GM19397 (cell line): ENCODE data around the gene KIF13A.
"Not testable (repeated sequence)": the region's sequence is repeated elsewhere in the genome, so short reads cannot be mapped to it uniquely, and the experiment has no call there.

Experiments used
- ATAC-seq: cut with Tn5 transposase; IDR thresholded peaks from one replicate; pipeline ENCODE4 v1.9.1; 2021; ENCODE audit warnings: mild to moderate bottlenecking, moderate library complexity; ENCODE audit not compliant: unreplicated experiment

The KIF13A gene

DNA sequence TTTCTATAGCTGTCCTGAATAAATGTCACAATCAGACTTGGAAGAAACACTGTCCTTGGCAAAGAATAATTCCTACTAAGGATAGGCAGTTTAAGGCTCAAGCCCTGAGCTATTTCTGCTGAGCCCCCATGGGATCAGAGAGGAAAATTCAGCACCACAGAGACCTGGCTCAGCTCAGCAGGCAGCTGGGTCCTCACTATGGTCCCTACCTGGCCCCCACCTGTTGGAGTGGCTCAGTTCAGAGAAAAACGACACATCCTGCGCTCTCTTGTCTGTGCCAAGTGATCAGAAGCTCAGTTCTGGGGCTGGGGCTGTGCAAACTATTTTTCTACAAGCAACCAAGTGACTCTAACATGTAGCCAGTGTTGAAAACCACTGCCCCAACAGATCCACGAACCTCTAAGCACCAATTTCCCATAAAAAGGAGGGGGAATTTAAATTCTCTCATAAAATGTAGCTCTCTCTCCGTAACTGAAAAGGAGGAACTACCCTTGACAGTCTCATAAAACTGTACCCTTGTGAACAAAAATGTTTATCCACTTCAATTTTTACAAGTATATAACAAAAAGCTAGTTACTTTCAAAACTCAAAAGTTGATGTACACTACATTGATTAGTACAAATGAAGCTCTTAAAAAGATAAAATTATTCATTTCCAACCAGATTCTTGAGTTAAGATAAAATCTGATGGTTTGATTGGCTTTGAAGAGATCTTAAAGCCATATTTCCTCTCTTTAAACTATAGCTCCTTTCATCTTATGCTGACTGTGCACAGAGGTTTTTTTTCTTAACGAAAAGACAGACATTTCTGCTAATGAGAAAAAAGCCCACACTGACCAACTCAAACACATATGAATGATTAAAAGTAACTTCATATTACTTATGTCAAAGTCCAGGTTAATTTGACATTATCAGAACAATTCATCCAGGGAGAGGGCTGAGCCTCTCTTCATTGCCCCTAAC, 52.0 kb downstream of the KIF13A start:
- no peak for ATAC-seq

DNA sequence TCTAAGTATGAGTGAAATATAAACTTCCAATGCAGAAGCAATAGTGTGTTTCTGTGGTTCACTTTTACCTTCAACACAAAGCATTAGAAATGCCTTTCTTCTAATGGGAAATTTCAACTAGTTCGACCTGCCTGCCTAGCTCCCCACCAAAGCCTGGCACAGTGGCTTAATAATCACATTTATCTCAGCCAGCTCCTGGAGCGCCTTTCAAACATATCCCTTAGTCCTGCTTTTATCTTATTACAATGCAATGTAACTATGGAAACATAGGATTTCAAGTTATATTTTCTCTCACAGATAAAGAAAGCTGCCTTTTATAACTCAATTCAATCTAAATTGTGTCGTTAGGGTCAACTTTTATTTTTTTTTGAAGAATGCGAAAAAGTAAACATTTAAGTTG, 53.7 kb downstream of the KIF13A start:
- ATAC-seq, result no peak

DNA sequence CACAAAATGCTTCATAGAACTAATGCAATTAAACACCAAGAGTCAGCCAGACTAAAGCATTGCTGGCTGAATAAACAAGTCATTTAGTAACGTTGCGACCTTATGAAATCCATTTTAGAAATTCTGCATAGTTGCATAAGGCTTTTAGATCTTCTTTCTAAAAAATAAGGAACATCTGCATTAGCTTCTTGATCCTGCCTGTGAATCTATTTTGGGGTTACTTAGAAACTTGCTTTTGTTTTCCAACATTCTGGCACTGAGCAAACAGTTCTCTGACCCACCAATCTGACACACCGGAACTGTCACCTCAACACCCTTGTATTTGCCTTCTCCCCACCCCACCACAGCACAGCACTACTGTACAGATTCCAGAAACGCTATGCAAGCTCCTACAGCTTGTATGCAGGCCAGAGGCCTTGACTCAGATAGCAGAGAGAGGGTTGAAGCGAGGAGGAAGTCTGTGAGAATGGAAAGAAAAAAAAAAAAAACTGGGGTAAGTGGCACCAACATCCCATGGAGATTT, 55.0 kb downstream of the KIF13A start:
- ATAC-seq, result no peak

DNA sequence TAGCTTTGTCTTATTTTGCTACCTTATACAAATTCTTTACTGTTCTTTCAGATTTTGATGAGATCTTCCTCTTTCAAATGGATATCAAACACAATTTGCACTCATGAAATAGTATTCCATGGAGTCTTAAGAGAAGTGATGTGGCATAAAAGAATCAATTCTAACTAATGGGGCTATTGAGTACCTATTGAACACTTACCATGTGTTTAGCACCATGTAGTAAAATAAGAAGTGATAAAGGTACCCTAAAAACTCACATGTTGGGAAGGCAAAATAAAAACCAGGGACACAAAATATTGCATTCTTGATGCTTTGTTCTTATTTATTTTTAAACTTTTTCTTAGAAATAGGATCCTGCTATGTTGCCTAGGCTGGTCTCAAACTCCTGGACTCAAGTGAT, 56.2 kb downstream of the KIF13A start:
- ATAC-seq, result no peak

DNA sequence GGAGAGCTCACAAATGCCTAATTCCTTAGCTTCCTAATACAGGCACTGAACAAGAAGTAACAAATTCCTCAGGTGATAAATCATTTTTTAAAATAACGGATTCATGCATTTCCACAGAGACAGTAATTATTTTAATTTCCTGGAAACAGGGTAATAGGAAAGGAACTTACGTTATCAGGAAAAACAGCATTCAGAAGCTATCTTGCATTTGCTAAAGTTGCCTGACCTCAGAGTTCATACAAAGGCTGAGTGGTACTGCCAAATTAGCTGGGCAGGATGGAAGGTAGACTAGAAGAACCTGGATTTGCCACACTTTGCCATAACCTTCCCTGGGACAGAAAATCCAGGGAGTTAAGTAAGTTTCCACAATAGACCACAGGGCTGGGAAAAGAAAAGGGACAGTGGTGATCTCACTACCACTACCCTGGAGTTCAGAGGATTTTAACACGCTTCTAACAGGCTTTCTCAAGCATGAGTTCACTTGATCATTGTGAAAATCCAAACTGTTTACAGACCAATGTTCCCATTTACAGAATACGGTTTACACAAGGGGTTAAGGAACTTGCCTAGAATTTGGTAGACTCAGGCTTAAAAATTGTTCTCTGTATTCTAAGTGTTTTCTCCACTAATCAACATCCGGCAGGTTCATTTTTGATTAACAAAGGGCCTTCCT, 57.0 kb downstream of the KIF13A start:
- no peak for ATAC-seq

DNA sequence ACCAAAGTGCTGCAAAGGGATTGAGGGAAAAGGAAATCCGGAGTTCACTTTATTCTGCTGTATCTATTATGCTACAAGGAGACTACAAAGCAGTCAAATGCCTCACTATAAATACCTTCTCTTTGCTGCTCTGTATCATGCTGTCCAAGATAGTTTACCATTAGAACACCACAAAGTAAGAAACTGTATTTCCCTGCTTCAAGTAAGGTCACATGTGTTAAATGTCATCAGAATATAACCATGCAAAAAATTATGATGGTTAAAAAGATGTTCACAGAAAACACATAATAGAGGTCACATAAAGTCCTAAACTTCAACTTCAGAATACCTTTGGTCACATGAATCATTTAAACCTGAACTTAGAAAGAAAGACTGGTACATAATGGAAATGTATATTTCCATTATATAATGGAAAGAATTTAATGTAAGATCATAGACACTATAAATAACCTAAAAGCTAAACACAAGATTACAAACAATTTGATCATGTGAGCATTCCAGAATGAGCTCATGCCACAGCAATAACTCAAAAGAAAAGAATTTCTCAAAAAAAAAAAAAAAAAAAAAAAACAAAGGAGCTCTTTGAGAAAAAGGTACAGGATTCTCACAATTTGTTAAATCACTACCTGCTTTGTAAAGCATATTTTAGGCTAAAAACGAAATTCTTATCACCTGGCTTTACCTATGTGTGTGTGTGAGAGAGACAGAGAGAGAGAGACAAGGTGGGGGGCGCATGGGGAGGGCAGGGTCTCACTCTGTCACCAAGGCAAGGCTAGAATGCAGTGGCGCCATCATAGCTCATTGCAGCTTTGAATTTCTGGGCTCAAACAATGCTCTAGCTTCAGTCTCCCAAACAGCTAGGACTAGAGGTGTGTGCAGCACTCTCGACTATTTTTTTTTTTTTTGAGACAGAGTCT, 58.7 kb downstream of the KIF13A start:
- ATAC-seq, result no peak

DNA sequence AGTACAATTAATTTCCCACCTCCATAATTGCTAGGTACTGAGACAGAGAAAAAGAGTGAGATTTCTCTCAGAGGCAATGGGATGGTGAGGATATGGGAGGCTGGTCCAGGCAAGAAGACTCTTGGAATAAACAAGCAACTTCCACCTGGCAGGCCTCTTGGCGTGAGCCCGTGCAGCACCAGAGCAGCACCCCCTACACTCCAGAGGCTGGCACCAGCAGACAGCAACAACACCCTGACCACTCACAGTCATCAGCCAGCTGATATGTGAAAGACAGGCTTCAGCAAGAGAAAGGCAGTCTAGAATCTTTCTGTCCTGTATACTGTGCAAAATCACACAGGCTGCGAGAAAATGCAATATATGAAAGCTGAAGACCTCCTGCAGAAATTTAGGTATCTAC, 59.7 kb downstream of the KIF13A start:
- ATAC-seq, result no peak

DNA sequence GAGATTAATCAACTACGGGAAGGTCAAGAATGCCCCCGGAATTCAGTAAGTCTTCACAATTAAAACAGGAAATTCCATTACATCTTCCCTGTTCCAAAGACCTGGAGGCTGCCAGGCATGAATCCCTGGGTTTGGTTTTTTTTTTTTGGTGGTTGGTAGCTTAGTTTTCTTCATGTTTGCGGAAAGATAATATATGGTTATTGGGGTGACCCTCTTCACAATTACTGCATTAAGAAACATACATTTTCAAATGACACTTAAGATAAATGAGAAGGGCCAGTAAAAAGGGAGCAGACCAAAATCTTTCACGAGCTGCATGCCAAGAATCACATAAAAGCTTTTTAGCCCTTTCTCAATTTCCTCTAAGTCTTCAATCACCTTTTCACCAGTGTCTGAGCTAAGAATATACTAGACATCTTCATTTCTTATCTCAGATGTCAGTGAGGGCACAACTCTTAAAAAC, 64.0 kb downstream of the KIF13A start:
- no peak for ATAC-seq

DNA sequence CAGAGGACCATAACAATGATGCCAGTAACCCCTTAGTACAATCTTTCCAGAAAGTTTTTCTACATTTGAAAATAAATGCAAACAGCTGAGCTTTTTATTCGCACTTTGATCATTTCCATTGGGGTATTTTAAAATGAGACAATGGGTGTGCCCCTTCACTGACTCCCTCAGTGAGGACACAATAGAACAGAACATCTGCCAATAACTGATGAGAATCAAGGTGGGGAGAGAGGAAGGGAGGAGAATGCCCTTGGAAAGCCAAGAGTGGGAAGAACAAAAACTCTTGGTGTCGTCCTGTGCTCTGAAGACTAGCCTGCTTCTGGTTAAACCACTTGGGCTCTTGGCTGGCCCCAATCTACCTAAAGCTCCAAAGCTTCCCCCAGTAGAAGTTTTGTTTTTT, 66.0 kb downstream of the KIF13A start:
- no peak for ATAC-seq

DNA sequence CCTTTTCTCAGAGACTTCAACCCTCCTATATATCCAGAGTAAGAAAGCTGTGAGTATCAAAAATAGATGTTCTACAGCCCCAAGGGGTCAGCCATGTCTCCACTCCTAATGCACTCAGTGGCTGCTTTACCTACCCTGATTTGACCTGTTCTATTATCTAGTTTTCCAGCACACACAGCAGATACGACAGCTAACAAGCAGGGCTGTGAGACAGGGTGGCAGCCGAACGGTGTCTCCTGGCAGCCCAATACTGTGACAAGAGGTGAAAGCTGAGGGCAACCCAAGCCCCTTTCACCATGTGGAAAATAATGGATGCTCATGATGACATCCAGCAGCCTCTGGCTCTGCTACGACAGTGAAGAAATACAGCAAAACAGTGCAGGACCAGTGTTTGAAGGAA, 67.9 kb downstream of the KIF13A start:
- no peak for ATAC-seq

DNA sequence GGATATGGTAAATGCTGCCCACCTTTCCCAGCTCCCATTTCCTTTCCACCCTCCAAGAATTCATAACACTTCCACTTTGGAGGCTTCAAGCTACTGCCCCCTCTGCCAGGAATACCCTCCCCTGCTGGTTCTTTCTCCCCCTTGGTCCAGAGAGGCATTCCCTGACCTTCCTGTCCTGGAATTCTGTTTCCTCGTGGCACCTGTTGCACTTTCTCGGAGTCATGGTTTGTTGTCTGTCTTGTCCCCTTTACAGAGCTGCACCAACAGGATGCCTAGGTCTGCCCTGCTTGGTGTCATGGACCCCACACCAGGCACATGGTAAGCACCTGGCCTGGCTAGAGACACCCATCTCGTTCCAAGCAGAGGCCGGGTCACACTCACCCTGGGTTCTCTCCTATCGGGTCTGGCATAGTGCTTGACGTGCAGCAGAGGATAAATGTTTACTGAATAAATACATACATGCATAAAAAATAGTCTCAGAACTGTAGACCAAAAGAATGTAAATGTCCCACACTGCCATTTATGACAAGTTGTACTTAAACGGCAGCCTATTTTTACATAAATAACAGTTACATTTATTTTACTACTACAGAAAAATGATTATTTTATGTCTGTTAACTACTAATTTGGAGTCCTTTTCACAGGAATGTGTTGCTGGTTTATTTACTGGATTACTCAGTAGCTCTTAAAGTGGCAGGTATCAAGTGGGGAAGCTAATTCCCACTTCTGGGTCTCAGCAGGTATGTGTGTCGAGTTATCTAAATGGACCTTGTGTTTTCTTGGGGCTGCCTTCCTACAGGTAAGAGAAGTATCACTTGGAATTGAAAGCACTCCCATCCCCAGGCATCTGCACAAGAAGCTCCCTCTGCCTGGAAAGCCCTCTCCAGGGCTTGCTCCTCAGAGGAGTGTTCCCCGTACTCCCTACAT, 69.3 kb downstream of the KIF13A start:
- ATAC-seq, result no peak

DNA sequence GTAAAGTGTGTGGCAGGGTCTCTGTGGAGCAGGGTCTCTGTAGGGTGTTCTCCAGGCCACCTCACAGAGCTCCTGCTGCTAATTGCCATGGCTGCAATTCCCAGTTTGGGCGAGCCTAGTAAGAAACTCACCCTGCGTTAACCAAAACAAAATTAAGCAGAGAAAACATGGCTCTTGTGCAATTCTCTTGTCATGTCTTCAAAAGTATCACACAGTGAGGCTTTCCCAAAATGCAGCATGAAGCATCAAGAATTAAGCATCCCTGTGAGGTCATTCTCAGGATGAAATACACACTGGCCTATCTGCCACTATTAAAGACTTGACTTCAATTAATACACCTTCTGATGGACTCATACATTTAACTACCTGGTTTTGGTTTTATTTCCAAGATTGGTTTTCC, 72.8 kb downstream of the KIF13A start:
- no peak for ATAC-seq

DNA sequence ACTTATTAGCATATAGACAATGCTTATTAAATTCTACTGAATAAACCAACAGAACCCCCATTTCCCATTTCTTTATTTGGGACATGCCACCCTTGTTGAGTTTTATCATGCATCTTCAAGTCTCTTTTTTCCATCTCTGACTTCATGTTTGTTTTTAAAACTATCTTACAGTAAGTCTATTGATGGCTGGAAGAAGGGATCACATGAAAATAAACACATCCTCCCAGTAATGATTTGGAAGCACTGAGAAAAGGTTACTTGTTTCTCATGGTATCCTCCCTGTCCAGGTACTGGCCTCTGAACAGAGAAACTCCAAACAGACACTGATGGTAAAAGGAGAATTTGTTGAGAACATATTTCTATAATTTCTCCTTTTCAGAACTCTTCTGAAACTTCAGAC, 74.9 kb downstream of the KIF13A start:
- no peak for ATAC-seq

DNA sequence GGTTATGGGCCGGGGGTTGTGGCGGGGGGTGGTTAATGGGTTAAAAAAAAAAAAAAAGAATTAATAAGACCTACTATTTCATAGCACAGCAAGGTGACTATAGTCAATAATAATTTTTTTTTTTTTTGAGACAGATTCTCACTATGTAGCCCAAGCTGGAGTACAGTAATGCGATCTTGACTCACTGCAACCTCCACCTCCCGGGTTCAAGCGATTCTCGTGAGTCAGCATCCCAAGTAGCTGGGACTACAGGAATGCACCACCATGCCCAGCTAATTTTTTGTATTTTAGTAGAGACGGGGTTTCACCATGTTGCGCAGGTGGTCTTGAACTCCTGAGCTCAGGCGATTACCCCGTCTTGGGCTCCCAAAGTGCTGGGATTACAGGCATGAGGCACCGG, 75.8 kb downstream of the KIF13A start:
- ATAC-seq, result not testable (repeated sequence)

DNA sequence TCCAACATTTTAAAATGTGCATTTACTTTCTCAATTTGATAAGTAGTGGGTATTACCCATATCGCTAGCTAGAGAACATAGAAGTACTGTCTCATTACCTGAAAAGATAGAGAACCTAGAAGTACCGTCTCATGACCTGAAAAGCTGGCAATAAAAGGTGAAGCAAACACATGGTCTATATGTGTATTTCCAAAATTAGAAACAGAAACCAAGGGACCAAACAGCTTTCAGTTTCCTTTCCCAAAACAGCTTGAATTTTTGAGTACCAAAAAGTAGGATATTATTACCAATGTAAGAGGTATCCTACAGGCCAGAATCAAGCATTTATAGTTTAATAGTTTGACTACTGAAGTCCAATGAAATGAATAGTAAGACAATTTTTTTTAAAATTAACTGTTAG, 77.2 kb downstream of the KIF13A start:
- no peak for ATAC-seq

DNA sequence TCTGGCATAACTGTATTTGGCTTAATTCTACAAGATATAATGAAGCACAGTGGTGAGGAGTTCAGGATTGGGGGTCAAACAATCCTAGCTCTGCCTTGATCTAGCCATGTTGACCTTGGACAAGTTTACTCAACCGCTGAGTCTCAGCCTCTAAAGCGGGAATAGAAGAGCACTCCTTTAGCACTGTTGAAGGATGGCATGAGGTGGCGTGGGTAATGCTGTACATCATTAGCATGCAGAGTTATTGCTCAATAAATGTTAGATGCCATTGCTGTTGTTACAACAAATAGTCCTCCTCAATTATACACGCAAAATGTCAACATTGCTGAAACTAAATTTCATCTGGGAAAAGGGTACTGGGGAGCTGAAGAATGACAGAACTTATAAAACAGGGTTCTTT, 78.6 kb downstream of the KIF13A start:
- ATAC-seq, result no peak

DNA sequence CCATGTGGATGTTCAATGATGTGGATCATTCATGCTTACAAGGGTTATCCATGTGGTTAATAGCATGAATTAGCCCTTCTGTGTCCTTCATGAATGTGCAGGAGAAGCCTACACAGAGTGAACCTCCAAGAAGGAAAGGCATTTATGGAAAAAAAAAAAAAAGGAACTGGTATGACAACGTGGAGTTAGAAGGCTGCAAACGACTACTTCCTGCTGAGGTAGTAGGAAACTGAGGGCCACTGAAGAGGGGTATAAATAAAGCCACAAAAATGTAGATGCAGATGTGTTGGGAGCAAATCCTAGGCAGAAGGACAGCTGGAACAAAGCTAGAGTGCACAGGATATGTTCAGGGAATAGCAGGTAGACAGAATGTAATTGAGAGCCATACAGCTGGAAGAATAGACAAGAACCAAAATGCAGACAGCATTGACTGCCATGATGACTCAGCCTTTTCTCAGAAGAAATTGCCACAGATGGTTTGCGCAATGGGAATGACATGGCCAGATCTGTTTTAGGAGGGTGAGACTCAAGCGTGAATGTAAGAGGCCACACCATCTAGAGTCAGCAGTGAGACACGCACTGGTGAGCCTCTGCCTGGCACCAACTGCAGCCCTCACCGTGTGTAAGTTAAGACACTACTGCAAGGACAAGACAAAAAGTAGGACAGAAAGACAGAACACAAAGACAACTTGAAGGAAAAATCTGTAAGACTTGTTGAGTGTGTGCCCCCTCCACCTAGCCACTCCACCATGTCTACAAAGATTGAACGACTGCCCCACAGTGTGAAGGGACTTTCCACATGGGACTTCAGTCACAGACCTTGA, 79.8 kb downstream of the KIF13A start:
- ATAC-seq, result no peak

DNA sequence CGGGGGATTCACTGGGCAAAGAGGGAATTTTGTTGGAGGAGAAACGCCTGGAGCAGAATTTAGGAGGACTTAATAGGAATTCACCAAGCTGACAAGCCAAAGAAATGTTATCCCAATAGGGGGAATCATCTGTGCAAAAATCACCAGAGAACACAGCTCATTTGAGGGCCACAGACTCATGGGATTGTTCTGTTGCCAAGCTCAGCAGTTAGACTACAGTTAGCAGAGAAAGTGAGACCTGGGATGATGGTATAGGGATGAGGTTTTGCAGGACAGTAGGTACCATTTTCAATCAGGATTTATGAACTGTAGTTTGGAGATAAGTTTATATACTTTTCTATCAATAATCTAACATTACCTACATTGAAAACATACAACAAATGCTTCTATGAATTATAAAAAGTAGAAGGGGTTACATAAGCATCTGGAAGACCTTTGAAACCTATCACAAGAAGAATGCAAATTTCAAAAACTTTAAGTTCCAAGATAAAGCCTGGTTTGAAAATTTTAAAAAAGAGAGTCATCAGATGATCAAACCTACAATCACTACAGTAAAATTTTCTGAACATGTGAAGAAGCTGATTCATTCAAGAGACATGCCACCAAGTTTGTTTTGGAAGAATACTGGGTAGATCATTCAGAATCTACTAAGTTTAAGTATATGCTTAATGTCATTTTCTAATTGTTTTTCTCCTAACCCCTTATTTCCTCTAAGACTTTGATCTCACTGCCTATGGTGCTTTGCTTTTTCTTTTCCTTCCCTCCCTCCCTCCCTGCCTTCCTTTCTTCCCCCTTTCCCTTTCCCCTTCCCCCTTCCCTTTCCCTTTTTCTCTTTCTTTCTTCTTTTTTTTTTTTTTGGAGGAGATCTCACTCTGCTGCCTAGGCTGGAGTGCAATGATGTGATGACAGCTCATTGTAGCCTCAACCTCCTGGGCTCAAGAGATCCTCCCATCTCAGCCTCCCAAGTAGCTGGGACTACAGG, 81.5 kb downstream of the KIF13A start:
- no peak for ATAC-seq
